PC-9 (cell line): ENCODE data around the gene COL24A1.

Experiments
- CTCF ChIP-seq: fragments of 200-600 bp; sonication (generic); conservative IDR thresholded peaks from 2 replicates; pipeline ENCODE4 v1.6.1; 2017; ENCODE audit warnings: mixed run types, antibody characterized with exemption, mild to moderate bottlenecking, moderate library complexity
- EZH2 ChIP-seq: fragments of 200-600 bp; sonication (generic); IDR thresholded peaks from 2 replicates; pipeline ENCODE4 v1.8.0; 2017; ENCODE audit warnings: antibody characterized with exemption, low read depth

GRCh38 chr1:85889870-85890269 lies 266.7 kb downstream of the COL24A1 start:
- TF ChIP-seq CTCF = no peak
- TF ChIP-seq EZH2 = no peak
